ENCODE measurements around the gene SYTL1.
A peak's percentile ranks its signal among the peaks of the same experiment; 100 is the strongest.

Gene SYTL1

GRCh38 chr1:27348861-27349783 lies 7.3 kb downstream of the SYTL1 start:
- no peak for DNase-seq

- DNase-seq = no peak
Observed at GRCh38 chr1:27349784-27350662, 8.2 kb downstream of the SYTL1 start.

- DNase-seq = no peak
Observed at GRCh38 chr1:27350663-27351540, 9.1 kb downstream of the SYTL1 start.

- no peak for DNase-seq
Observed at GRCh38 chr1:27351541-27352107, 9.8 kb downstream of the SYTL1 start.

GRCh38 chr1:27353166-27353565 lies 11.3 kb downstream of the SYTL1 start:
- no peak for DNase-seq

GRCh38 chr1:27353629-27354028 lies 11.8 kb downstream of the SYTL1 start:
- DNase-seq = no peak

GRCh38 chr1:27355683-27356082 lies 13.9 kb downstream of the SYTL1 start:
- DNase-seq = no peak

- DNase-seq = no peak
Observed at GRCh38 chr1:27356277-27356618, 14.4 kb downstream of the SYTL1 start.

GRCh38 chr1:27356619-27357280 lies 14.9 kb downstream of the SYTL1 start:
- DNase-seq = peak; percentile 56

- peak; percentile 86 for DNase-seq
Observed at GRCh38 chr1:27357281-27358037, 15.6 kb downstream of the SYTL1 start.

- no peak for DNase-seq
Observed at GRCh38 chr1:27358038-27358927, 16.5 kb downstream of the SYTL1 start.

GRCh38 chr1:27358928-27359313 lies 17.1 kb downstream of the SYTL1 start:
- DNase-seq = no peak

- no peak for DNase-seq
Observed at GRCh38 chr1:27359822-27360158, 18.0 kb downstream of the SYTL1 start.

- DNase-seq = peak; percentile 20
Observed at GRCh38 chr1:27360159-27361043, 18.6 kb downstream of the SYTL1 start.

- no peak for DNase-seq
Observed at GRCh38 chr1:27361044-27361402, 19.2 kb downstream of the SYTL1 start.

- no peak for DNase-seq
Observed at GRCh38 chr1:27361553-27361952, 19.7 kb downstream of the SYTL1 start.

- no peak for DNase-seq
Observed at GRCh38 chr1:27363766-27364695, 22.2 kb downstream of the SYTL1 start.

Data from activated CD4-positive, alpha-beta T cell treated with anti-CD3 and anti-CD28 coated beads, Interleukin-2, Interleukin-6, amounts not matched to agents 100 ng/mL and 50 ng/mL, durations not matched to agents 16 hours and 8 hours (primary cell).